Measurements from ENCODE around the gene RAB11A.

DNA sequence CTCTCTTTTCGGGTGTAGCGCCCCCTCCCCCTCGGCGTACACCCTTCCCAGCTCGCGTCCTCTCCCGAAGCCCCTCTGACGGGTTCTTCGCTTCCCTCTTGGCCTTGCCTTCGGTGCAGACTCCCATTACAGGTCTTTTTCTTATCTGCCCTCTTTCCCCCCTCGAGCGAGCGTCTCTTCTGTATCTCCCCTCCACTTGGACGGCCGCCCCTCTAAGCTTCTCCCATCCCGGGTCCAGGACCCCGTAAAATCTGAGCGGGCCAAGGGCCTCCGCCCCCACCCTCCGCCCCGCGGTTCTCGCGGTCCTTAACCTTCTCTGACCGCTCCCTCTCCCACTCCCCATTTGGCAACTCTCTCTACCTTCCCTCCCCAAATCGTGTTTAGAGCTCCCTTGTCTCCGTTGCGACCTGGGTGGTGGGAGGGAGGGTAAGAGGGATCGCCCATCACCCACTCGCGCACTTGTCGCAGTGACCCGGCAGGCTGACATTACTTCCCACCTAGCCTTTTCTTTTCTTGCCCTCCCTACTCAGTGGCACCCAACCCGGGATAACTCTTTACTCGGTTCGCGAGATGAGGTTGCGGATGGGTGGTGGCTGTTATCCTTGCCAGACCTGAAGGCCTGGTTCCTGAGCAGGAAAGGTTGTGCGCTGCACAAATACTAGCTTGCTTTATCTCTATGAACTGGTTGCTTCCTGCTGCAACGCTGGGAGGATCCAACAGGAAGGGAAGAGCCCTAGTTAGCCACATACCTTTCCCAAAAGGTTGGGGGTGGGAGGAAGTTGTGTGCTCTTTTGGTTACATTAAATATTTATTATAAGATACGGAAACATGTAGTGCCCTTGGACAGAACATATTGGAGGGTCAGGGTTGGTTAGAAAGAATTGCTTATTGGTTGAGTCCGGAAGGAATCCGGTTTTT is 922 bp downstream of the RAB11A start:
- TF ChIP-seq SMC3 (conservative IDR thresholded peaks at IDR 0.05; ENCODE audit: poor library complexity) (peak; percentile 34), RAD21 (conservative IDR thresholded peaks at IDR 0.05) (peak; percentile 30), EZH2 (IDR thresholded peaks at IDR 0.05; ENCODE audit: borderline replicate concordance, insufficient read depth, low read length, poor library complexity, severe bottlenecking) (no peak), MXI1 (conservative IDR thresholded peaks at IDR 0.05; ENCODE audit: poor library complexity, severe bottlenecking) (peak; percentile 21), TAF1 (IDR thresholded peaks at IDR 0.05; ENCODE audit: low read depth) (peak; percentile 94), EP300 (conservative IDR thresholded peaks at IDR 0.05; ENCODE audit: poor library complexity, severe bottlenecking) (no peak), POLR2AphosphoS5 (IDR thresholded peaks at IDR 0.05) (peak; percentile 76)
- TF ChIP-seq, protein P1, sequence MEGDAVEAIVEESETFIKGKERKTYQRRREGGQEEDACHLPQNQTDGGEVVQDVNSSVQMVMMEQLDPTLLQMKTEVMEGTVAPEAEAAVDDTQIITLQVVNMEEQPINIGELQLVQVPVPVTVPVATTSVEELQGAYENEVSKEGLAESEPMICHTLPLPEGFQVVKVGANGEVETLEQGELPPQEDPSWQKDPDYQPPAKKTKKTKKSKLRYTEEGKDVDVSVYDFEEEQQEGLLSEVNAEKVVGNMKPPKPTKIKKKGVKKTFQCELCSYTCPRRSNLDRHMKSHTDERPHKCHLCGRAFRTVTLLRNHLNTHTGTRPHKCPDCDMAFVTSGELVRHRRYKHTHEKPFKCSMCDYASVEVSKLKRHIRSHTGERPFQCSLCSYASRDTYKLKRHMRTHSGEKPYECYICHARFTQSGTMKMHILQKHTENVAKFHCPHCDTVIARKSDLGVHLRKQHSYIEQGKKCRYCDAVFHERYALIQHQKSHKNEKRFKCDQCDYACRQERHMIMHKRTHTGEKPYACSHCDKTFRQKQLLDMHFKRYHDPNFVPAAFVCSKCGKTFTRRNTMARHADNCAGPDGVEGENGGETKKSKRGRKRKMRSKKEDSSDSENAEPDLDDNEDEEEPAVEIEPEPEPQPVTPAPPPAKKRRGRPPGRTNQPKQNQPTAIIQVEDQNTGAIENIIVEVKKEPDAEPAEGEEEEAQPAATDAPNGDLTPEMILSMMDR (IDR thresholded peaks at IDR 0.05; ENCODE audit: poor library complexity, severe bottlenecking): no peak
- TF ChIP-seq, protein P2, sequence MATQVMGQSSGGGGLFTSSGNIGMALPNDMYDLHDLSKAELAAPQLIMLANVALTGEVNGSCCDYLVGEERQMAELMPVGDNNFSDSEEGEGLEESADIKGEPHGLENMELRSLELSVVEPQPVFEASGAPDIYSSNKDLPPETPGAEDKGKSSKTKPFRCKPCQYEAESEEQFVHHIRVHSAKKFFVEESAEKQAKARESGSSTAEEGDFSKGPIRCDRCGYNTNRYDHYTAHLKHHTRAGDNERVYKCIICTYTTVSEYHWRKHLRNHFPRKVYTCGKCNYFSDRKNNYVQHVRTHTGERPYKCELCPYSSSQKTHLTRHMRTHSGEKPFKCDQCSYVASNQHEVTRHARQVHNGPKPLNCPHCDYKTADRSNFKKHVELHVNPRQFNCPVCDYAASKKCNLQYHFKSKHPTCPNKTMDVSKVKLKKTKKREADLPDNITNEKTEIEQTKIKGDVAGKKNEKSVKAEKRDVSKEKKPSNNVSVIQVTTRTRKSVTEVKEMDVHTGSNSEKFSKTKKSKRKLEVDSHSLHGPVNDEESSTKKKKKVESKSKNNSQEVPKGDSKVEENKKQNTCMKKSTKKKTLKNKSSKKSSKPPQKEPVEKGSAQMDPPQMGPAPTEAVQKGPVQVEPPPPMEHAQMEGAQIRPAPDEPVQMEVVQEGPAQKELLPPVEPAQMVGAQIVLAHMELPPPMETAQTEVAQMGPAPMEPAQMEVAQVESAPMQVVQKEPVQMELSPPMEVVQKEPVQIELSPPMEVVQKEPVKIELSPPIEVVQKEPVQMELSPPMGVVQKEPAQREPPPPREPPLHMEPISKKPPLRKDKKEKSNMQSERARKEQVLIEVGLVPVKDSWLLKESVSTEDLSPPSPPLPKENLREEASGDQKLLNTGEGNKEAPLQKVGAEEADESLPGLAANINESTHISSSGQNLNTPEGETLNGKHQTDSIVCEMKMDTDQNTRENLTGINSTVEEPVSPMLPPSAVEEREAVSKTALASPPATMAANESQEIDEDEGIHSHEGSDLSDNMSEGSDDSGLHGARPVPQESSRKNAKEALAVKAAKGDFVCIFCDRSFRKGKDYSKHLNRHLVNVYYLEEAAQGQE (IDR thresholded peaks at IDR 0.05; ENCODE audit: borderline replicate concordance): peak; percentile 45
